ENCODE results near the gene TOMM5. TPM values are rescaled to one million over a fixed set of nuclear protein-coding genes. Genes with fewer than 3 reads are reported as not detected.

Gene TOMM5
- total RNA-seq, 1 donor from 2014 or later, result 52.5 TPM

DNA sequence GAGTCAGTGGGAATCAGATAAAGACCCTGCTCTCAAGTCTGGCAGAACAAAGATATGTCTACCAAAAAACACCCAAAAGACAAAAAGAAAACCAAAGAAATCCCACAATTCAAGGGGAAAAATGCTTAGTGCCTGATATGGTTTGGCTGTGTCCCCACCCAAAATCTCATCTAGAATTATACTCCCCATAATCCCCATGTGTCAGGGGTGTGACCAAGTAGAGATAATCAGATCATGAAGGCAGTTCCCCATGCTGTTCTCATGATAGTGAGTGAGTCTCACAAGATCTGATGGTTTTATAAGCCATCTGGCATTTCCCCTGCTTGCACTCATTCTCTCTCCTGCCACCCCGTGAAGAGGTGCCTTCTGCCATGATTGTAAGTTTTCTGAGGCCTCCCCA, 29.6 kb downstream of the TOMM5 start:
- peaks cover 3% of the 10 kb centered on the region for H3K27me3 Mint-ChIP-seq (ENCODE audit: unreplicated experiment)
- no peak overlapping the region for H3K27ac Mint-ChIP-seq (ENCODE audit: unreplicated experiment)
- peaks cover 28% of the 10 kb centered on the region for H3K36me3 Mint-ChIP-seq (ENCODE audit: low read depth, unreplicated experiment)
- H3K4me3 Mint-ChIP-seq (ENCODE audit: unreplicated experiment), result no peak overlapping the region
- TF ChIP-seq, protein P1, sequence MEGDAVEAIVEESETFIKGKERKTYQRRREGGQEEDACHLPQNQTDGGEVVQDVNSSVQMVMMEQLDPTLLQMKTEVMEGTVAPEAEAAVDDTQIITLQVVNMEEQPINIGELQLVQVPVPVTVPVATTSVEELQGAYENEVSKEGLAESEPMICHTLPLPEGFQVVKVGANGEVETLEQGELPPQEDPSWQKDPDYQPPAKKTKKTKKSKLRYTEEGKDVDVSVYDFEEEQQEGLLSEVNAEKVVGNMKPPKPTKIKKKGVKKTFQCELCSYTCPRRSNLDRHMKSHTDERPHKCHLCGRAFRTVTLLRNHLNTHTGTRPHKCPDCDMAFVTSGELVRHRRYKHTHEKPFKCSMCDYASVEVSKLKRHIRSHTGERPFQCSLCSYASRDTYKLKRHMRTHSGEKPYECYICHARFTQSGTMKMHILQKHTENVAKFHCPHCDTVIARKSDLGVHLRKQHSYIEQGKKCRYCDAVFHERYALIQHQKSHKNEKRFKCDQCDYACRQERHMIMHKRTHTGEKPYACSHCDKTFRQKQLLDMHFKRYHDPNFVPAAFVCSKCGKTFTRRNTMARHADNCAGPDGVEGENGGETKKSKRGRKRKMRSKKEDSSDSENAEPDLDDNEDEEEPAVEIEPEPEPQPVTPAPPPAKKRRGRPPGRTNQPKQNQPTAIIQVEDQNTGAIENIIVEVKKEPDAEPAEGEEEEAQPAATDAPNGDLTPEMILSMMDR (IDR thresholded peaks at IDR 0.05; ENCODE audit: unreplicated experiment), result no peak
- peaks cover 10% of the 10 kb centered on the region for H3K4me1 Mint-ChIP-seq (ENCODE audit: unreplicated experiment)
- DNase-seq (ENCODE audit: low spot score), result no peak
- H3K9me3 Mint-ChIP-seq (ENCODE audit: unreplicated experiment), result peaks cover 10% of the 10 kb centered on the region

DNA sequence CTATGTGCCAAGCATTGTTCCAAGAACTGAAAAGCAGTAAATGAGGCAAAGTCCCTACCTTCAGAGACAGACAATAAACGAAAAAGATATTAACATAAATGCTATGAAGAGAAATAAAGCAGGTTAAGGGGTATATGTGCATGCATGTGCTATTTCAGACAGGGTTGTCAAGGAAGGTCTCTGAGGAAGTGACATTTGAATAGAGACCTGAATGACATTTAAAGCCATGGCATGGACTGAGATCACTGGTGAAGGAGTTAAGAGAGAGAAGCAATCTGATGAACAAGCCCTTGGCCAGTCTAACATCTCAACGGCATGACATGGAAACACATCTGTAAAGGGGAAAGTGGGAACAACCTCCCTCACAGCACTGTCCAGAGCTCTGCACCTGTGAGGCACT, 30.7 kb downstream of the TOMM5 start:
- H3K4me3 Mint-ChIP-seq (ENCODE audit: unreplicated experiment), result peak overlapping the region; percentile 34
- no peak overlapping the region for H3K27ac Mint-ChIP-seq (ENCODE audit: unreplicated experiment)
- TF ChIP-seq, protein P1 (IDR thresholded peaks at IDR 0.05; ENCODE audit: unreplicated experiment), result no peak
- no peak for DNase-seq (ENCODE audit: low spot score)
- peaks cover 10% of the 10 kb centered on the region for H3K9me3 Mint-ChIP-seq (ENCODE audit: unreplicated experiment)
- peaks cover 28% of the 10 kb centered on the region for H3K36me3 Mint-ChIP-seq (ENCODE audit: low read depth, unreplicated experiment)
- peaks cover 10% of the 10 kb centered on the region for H3K4me1 Mint-ChIP-seq (ENCODE audit: unreplicated experiment)
- H3K27me3 Mint-ChIP-seq (ENCODE audit: unreplicated experiment), result peaks cover 3% of the 10 kb centered on the region

DNA sequence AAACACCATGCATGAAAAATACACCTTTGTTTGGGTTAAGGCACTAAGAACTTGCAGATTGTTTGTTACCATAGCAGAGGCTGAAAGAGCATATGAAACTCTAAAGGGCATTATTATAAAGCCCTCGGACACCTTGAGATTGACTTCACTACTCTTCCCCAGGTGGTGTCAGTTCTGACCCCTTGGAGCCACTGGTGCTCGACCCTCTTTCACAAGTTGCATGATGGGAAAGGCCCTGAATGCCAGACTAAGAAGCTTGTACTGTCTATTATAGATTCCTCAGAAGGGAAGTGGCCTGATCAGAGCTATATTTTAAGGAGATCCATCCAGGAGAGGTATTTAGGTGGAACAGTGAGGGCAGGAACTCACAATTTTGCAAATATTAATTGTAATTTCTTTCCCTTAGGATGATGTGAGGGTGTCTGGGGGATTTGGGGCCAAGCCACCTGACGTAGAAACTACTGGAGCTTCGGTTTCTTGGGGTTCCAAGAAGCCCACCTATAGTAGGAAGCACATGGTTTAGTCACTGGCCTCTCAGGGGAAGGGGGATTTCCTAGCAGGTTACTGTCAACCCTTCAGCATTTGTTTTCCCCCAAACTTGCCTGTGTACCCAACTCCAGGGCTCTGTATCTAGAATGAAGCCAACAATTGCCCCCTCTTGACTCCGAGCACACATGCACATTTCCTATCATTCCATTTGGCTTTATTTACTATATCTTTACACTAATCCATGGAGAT, 32.4 kb downstream of the TOMM5 start:
- DNase-seq (ENCODE audit: low spot score), result no peak
- TF ChIP-seq, protein P1 (IDR thresholded peaks at IDR 0.05; ENCODE audit: unreplicated experiment), result no peak
- H3K4me3 Mint-ChIP-seq (ENCODE audit: unreplicated experiment), result no peak overlapping the region
- peaks cover 8% of the 10 kb centered on the region for H3K9me3 Mint-ChIP-seq (ENCODE audit: unreplicated experiment)
- peaks cover 10% of the 10 kb centered on the region for H3K4me1 Mint-ChIP-seq (ENCODE audit: unreplicated experiment)
- peaks cover 3% of the 10 kb centered on the region for H3K27me3 Mint-ChIP-seq (ENCODE audit: unreplicated experiment)
- H3K27ac Mint-ChIP-seq (ENCODE audit: unreplicated experiment), result no peak overlapping the region
- peaks cover 17% of the 10 kb centered on the region for H3K36me3 Mint-ChIP-seq (ENCODE audit: low read depth, unreplicated experiment)

DNA sequence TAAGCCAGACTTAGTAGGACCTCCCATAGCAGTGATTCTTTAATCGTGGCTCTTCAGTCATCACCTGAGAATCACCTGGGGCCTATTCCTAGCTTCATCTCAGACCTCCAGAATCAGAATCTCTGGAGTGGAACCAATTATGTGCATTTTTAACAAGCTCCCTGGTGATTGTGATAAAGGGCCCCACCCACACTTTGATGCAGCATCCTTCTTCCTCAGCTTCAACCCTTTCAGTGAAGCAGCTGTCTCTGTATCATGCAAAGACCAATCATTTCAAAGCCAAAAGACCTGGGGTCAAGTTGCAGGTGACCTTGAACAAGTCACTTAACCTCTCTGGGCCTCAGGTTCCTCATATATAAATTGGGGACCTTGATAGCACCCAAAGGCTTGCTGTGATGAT, 33.3 kb downstream of the TOMM5 start:
- Mint-ChIP-seq H3K27ac (ENCODE audit: unreplicated experiment) (no peak overlapping the region), H3K36me3 (ENCODE audit: low read depth, unreplicated experiment) (peaks cover 11% of the 10 kb centered on the region), H3K4me1 (ENCODE audit: unreplicated experiment) (peaks cover 10% of the 10 kb centered on the region), H3K27me3 (ENCODE audit: unreplicated experiment) (peaks cover 3% of the 10 kb centered on the region), H3K9me3 (ENCODE audit: unreplicated experiment) (peaks cover 5% of the 10 kb centered on the region), H3K4me3 (ENCODE audit: unreplicated experiment) (no peak overlapping the region)
- TF ChIP-seq, protein P1 (IDR thresholded peaks at IDR 0.05; ENCODE audit: unreplicated experiment), result no peak
- no peak for DNase-seq (ENCODE audit: low spot score)

DNA sequence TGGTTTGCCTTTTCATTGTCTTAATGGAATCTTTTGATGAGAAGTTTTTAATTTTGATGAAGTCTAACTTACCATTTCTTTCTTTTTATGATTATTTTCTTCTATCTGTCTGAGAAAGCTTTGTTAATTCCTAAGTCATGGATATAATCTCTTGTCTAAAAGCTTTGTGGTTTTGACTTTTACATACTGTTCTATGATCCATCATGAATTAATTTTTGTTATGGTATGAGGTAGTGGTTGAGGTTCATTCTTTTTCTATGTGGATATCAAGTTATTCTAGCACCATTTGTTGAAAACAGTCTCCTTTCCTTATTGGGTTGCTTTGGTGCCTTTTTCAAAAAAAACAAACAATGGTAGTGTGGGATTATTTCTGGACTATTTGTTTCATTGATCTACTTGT, 36.6 kb downstream of the TOMM5 start:
- no peaks in the 10 kb centered on the region for H3K9me3 Mint-ChIP-seq (ENCODE audit: unreplicated experiment)
- H3K4me1 Mint-ChIP-seq (ENCODE audit: unreplicated experiment), result no peaks in the 10 kb centered on the region
- no peaks in the 10 kb centered on the region for H3K36me3 Mint-ChIP-seq (ENCODE audit: low read depth, unreplicated experiment)
- TF ChIP-seq, protein P1 (IDR thresholded peaks at IDR 0.05; ENCODE audit: unreplicated experiment), result no peak
- H3K27ac Mint-ChIP-seq (ENCODE audit: unreplicated experiment), result no peak overlapping the region
- DNase-seq (ENCODE audit: low spot score), result no peak
- no peaks in the 10 kb centered on the region for H3K27me3 Mint-ChIP-seq (ENCODE audit: unreplicated experiment)
- no peak overlapping the region for H3K4me3 Mint-ChIP-seq (ENCODE audit: unreplicated experiment)

Data from endothelial cell (in vitro differentiated cells).